Stimulated activated CD8-positive, alpha-beta memory T cell treated with anti-CD3 and anti-CD28 coated beads, Interleukin-4, amount 100 ng/mL, for 1 hour (primary cell): ENCODE results near the gene MRPL43.

Experiments used
- DNase-seq, 2 donors: peaks; one replicate each; pipeline ENCODE4 v3.0.0-alpha.2; 2020; ENCODE audit warnings: low read depth in 2 of 2, low spot score in 1 of 2

MRPL43 gene

DNA sequence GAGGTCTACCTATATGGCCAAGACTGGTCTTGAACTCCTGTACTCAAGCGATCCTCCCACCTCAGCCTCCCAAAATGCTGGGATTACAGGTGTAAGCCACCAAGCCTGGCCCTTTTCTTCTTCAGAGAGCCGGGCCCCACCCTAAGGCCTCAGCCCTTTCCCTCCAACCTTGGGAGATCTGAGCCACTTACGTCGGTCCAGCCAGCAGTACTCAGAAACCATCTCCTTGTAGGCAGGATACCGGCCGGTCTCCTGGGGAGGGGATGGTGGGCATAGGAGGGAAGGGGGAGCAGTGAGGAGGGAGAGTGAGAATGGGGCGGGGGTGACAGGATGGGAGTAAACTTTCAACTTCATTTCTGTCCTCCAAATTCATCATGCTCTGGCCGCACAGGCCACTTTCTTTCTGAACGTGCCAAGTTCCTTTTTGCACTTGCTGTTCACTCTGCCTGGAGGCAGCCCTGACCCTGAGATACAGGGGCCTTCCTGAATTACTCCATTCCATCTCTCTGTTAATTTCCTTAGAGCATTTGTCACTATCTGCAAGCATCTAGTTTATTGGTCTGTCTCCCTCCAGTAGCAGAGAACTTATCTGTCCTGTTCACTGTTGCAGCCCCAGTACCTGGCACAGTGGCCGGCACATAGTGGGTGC, 33.3 kb upstream of the MRPL43 start:
- DNase-seq = no peak

- no peak for DNase-seq
Measured at GRCh38 chr10:101019440-101019703, 32.1 kb upstream of the MRPL43 start.

GRCh38 chr10:101018600-101019439, 31.5 kb upstream of the MRPL43 start:
- no peak for DNase-seq

DNA sequence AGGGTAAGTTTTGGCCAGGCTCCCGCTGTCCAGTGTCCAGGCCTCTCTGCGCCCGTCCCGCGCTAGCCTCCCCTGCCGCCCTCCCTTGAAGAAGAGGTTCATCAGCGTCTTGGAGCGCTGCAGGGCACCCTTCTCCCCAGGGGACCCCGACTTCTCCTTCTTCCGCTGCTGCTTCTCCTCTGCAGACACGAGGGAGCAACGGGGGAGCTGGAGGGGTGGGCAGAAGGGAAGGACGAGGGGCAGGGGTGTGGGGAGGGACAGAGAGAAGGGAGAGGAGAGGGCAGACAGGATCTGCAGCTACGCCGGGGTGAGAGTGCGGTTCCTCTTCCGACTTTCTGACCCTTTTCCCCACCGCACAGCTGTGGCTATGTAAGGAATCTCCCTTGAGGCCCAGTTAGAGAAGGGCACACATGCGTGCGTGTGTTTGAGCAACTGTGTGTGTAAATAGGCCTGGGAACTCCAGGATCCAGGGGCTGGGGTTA, 30.9 kb upstream of the MRPL43 start:
- DNase-seq = no peak

GRCh38 chr10:101016814-101017213, 29.5 kb upstream of the MRPL43 start:
- DNase-seq = no peak

DNA sequence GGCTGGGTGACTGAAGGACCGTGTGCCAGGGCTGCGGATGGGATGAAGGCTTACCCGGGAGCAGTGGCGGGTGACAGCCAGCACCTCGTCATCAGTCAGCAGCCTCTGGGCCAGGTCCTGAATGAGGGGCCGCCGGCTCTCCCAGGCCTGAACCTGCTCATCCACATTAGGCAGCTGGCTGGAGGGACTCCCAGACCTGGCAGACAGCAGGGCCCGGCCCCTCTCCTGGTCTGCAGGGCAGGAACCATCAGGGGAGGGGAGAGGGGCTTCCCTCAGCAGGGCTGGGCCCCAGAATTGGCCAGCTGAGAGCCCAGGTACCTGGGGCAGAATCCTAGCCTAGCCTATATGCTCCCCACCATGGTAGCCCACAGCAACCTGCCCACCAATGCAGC, 28.3 kb upstream of the MRPL43 start:
- no peak for DNase-seq

GRCh38 chr10:101014966-101015581, 27.8 kb upstream of the MRPL43 start:
- DNase-seq = no peak

GRCh38 chr10:101014230-101014884, 27.1 kb upstream of the MRPL43 start:
- DNase-seq = peak; percentile 49 to 60

DNA sequence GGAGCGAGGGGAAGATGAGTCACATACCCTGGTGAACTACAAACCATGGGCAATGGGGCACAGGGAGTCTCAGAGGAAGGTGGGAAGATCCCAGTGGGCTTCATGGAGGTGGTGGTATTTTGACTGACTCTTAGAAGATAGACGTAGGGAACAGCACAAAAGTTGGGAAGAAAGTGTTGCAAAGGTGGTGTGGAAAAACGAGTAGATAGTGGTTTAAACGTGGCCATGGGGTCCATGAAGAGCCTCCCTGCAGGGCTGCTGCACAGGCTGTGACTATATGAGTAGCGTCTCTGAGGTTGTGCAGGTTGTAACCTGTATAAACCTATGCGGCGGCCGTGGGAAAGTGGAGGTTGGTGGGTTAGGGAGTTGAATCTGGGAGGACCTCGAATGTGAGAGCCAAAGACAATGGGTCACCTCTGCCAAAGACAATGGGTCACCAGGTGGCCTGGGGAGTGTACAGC, 26.1 kb upstream of the MRPL43 start:
- DNase-seq = no peak

- DNase-seq = peak in 1 of 2 donors; percentile 61
Measured at GRCh38 chr10:101012525-101013364, 25.4 kb upstream of the MRPL43 start.

DNA sequence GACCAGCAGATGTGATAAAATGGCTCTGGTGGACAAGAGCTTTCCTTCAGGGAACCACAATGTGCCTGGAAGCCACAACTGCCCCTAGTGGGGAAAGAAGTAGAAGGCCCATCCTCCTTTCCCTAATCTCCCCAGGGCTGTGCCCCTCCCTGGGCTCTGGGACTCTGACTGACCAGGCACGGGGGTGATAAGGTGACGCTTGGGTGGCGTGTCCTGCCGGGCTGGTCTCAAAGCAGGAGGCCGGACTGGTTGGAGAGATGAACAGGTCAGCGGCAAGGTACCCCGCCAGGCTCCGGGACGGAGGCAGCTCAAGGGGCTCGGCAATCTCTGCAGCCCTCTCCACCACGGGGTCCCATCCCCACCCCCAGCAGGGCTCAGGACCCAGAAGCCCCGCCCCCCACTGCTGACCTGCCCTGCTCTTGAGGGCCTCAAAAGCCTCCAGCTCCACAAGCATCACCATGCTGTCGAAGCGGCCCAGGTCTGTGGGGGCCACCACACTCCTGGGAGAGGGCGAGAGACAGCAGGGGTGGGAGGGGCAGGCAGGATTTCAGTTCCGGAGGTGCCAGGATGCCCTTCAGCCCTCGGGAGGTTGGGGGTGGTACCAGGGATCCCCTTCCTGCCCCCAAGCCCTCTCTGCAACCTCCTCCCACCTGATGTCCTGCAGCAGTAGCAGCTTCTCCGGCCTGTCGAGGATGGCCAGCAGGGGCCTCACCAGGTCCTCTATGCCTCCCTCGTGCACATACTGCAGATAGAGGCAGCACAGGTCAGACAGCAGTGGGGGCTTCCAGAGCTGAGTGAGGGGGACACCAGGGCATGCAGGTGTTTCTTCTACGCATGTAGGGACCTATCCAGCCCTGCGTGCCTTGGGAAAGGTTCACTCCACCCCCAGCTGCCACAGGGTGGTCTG, 24.5 kb upstream of the MRPL43 start:
- no peak for DNase-seq

- DNase-seq = no peak
Measured at GRCh38 chr10:101010329-101010728, 23.0 kb upstream of the MRPL43 start.

GRCh38 chr10:101008823-101009423, 21.6 kb upstream of the MRPL43 start:
- no peak for DNase-seq

DNA sequence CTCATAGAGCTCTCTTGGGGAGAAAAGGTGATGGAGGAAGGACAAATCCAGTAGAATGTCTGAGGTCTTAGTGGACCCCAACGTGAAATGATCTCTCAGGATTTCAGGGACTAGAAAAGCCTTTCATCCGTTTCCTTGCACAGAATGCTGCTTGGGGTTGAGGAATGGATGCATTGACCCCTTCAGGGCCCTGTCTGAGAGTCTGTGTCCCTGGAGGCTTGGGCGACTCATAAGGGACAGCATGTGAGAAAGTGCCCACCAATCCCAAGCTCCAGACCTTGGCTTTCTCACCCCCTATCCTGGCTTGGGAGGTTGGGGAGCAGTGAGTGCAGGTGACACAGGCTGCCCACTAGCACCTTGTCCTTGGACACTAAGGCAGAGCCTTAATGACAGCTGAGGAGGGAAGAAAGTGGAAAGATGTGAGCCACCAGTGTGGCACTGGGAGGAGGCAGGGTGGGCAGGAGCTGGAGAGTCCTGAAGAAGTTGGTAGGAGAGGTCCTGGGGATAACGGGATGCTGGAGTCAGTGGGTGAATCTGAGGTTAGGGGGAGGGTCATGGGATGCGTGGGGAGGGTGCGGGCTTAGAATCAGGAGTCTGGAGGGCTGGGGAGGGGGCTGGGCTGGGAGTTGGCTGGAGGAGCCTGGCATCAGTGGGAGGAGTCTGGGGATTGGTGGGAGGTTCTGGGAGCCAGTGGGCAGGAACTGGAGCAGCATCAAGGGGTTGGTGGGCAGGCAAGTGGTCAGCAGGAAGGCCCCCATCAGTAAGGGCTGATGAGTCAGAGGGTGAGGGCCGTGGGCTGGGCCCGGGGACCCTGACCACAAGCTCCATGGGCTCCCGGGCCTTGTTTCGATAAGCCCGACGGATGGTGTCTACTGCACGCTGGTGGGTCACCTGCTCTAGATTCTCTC, 20.9 kb upstream of the MRPL43 start:
- no peak for DNase-seq

DNA sequence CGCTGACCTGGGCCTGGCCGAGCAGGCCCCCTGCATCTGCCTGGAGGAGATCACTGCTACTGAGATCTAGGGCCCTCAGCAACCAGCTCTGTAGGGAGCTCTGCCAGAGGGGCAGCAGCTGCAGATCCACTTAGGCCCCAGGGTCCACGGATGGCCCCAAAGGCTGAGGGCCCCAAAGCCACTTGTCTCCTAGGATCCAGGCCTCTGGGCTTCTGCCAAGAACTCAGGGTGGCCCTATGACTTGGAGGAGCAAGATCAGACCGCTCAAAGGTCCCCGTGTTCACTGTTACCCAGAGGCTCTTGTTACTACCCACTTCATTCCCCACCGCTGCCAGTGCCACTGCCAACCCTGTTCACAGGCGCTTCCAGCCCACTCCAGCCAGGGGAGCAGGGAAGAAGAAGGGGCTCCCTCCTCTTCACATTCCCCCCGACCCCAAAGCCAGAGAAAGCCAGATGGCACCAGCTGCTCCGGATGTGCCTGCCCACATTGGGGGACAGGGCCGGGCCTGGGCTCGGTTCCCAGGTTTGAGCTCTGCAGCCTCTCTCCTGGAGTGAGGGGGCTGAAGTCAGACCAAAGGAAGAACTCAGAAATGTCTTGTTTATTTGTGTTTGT, 19.9 kb upstream of the MRPL43 start:
- no peak for DNase-seq

GRCh38 chr10:101006593-101007098, 19.3 kb upstream of the MRPL43 start:
- no peak for DNase-seq

- no peak for DNase-seq
Measured at GRCh38 chr10:101005869-101006567, 18.7 kb upstream of the MRPL43 start.
